ENCODE results near the gene COG2. TPM values are rescaled to one million over a fixed set of nuclear protein-coding genes. Genes with fewer than 3 reads are reported as not detected.

The COG2 gene
- total RNA-seq, 4 donors from 2014 or later: 21.9 to 34.4 (median 23.8) TPM

- DNase-seq (ENCODE audit: low spot score in 2 of 2): no peak
- Histone ChIP-seq H3K4me1 (no peaks in the 10 kb centered on the region), H3K27me3 (no peaks in the 10 kb centered on the region)
Measured at GRCh38 chr1:230690101-230690500, 47.8 kb downstream of the COG2 start.

GRCh38 chr1:230691615-230692014 lies 49.3 kb downstream of the COG2 start:
- no peak overlapping the region for H3K4me3 ChIP-seq
- peaks cover 78% of the 10 kb centered on the region for H3K36me3 ChIP-seq
- TF ChIP-seq EP300 (IDR thresholded peaks at IDR 0.05) (no peak), POLR2AphosphoS5 (IDR thresholded peaks at IDR 0.05) (no peak), CTCF (IDR thresholded peaks at IDR 0.05) (no peak), POLR2A (IDR thresholded peaks at IDR 0.05) (no peak)
- H3K27ac ChIP-seq: no peak overlapping the region
- no peak for DNase-seq (ENCODE audit: low spot score in 2 of 2)
- 89% methylated on average over 10 of the region's 10 CpGs for WGBS
- H3K9me3 ChIP-seq: no peaks in the 10 kb centered on the region
- no peaks in the 10 kb centered on the region for H3K4me1 ChIP-seq
- H3K27me3 ChIP-seq: no peaks in the 10 kb centered on the region

More at GRCh38 chr1:230690101-230690500, 47.8 kb downstream of the COG2 start:
- TF ChIP-seq CTCF (IDR thresholded peaks at IDR 0.05): no peak
- TF ChIP-seq POLR2A (IDR thresholded peaks at IDR 0.05): no peak
- TF ChIP-seq EP300 (IDR thresholded peaks at IDR 0.05): no peak
- TF ChIP-seq POLR2AphosphoS5 (IDR thresholded peaks at IDR 0.05): no peak
- H3K9me3 ChIP-seq: no peaks in the 10 kb centered on the region
- H3K27ac ChIP-seq: no peak overlapping the region
- H3K36me3 ChIP-seq: peaks cover 90% of the 10 kb centered on the region
- 94% methylated on average over 7 of the region's 9 CpGs for WGBS
- H3K4me3 ChIP-seq: no peak overlapping the region

GRCh38 chr1:230693221-230693620 lies 50.9 kb downstream of the COG2 start:
- H3K27ac ChIP-seq: no peak overlapping the region
- peaks cover 62% of the 10 kb centered on the region for H3K36me3 ChIP-seq
- TF ChIP-seq POLR2A (IDR thresholded peaks at IDR 0.05) (no peak), CTCF (IDR thresholded peaks at IDR 0.05) (no peak), EP300 (IDR thresholded peaks at IDR 0.05) (no peak), POLR2AphosphoS5 (IDR thresholded peaks at IDR 0.05) (no peak)
- no peak overlapping the region for H3K4me3 ChIP-seq
- H3K4me1 ChIP-seq: no peaks in the 10 kb centered on the region
- H3K27me3 ChIP-seq: no peaks in the 10 kb centered on the region
- 85% methylated on average over 6 of the region's 6 CpGs for WGBS
- no peaks in the 10 kb centered on the region for H3K9me3 ChIP-seq
- no peak for DNase-seq (ENCODE audit: low spot score in 2 of 2)

- DNase-seq (ENCODE audit: low spot score in 2 of 2): no peak
- Histone ChIP-seq H3K27me3 (no peaks in the 10 kb centered on the region), H3K27ac (no peak overlapping the region), H3K4me3 (no peak overlapping the region), H3K4me1 (no peaks in the 10 kb centered on the region), H3K36me3 (peaks cover 57% of the 10 kb centered on the region), H3K9me3 (no peaks in the 10 kb centered on the region)
- no peak for TF ChIP-seq POLR2A (IDR thresholded peaks at IDR 0.05)
- TF ChIP-seq CTCF (IDR thresholded peaks at IDR 0.05): no peak
- no peak for TF ChIP-seq EP300 (IDR thresholded peaks at IDR 0.05)
- no peak for TF ChIP-seq POLR2AphosphoS5 (IDR thresholded peaks at IDR 0.05)
- 100% methylated on average over 4 of the region's 8 CpGs for WGBS
Measured at GRCh38 chr1:230693777-230694176, 51.5 kb downstream of the COG2 start.

GRCh38 chr1:230694464-230694863 lies 52.2 kb downstream of the COG2 start:
- Histone ChIP-seq H3K9me3 (no peaks in the 10 kb centered on the region), H3K4me3 (no peak overlapping the region), H3K36me3 (peaks cover 52% of the 10 kb centered on the region), H3K4me1 (no peaks in the 10 kb centered on the region), H3K27ac (no peak overlapping the region), H3K27me3 (no peaks in the 10 kb centered on the region)
- TF ChIP-seq CTCF (IDR thresholded peaks at IDR 0.05): no peak
- WGBS: 89% methylated on average over 4 of the region's 4 CpGs
- DNase-seq (ENCODE audit: low spot score in 2 of 2): no peak
